Coronary artery (tissue), 2 donors: ENCODE measurements around the gene PKNOX2.
A peak's percentile ranks its signal among the peaks of the same experiment; 100 is the strongest.

Experiments used
- DNase-seq: peaks from one replicate; pipeline ENCODE4 v3.0.0-alpha.2; 2017; ENCODE audit warnings: low spot score
- H3K27ac ChIP-seq, 2 donors: fragments of 200-600 bp; sonication (generic); one replicate each; pipeline ENCODE4 v1.5.1; 2016 to 2019
- H3K4me3 ChIP-seq: fragments of 200-600 bp; sonication (generic); 2 replicates; pipeline ENCODE4 v1.5.1; 2016; ENCODE audit warnings: mild to moderate bottlenecking, moderate library complexity
- TF ChIP-seq, protein P1 (sequence below): fragments of 200-600 bp; sonication (generic); IDR thresholded peaks from one replicate; pipeline ENCODE4 v1.5.1; 2019; ENCODE audit warnings: antibody characterized with exemption

The PKNOX2 gene

DNA sequence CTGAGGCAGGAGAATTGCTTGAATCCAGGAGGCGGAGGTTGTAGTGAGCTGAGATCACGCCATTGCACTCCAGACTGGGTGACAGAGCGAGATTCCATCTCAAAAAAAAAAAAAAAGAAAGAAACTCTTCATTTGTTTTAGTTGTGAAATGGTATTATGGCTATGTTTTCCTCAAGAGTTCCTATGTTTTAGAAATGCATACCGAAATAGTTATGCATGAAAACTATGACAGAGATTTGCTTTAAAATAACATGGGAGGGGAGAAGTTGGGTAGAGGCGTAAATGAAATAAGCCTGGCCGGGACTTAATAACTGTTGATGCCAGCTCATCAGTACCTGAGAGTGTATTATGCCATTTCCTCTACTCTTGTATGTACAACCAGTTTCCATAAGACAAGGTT is 283.2 kb downstream of the PKNOX2 start:
- no peak overlapping the region for H3K4me3 ChIP-seq
- H3K27ac ChIP-seq: no peak overlapping the region
- TF ChIP-seq, protein P1, sequence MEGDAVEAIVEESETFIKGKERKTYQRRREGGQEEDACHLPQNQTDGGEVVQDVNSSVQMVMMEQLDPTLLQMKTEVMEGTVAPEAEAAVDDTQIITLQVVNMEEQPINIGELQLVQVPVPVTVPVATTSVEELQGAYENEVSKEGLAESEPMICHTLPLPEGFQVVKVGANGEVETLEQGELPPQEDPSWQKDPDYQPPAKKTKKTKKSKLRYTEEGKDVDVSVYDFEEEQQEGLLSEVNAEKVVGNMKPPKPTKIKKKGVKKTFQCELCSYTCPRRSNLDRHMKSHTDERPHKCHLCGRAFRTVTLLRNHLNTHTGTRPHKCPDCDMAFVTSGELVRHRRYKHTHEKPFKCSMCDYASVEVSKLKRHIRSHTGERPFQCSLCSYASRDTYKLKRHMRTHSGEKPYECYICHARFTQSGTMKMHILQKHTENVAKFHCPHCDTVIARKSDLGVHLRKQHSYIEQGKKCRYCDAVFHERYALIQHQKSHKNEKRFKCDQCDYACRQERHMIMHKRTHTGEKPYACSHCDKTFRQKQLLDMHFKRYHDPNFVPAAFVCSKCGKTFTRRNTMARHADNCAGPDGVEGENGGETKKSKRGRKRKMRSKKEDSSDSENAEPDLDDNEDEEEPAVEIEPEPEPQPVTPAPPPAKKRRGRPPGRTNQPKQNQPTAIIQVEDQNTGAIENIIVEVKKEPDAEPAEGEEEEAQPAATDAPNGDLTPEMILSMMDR: no peak
- DNase-seq: no peak

DNA sequence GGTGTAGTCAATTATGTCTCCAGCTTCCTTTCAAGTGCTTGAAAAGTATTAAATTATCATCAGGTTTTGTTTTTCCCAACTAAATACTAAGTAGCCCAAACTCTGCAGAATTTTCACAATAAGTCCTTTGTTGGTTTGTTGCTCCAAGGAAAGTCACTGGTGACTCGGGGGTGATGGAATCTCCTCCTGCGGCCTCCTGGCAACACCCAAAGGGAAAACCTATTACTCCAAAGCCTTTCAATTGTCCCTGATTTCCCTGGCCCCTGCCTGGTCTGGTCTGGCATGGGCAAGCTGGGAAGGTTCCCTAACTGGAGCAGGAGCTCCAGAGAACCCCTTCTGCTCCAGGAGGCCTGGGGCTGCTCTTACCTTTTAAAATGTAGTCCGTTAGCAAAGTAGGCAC is 283.6 kb downstream of the PKNOX2 start:
- TF ChIP-seq, protein P1: no peak
- Histone ChIP-seq H3K4me3 (no peak overlapping the region), H3K27ac (no peak overlapping the region)
- DNase-seq: peak; percentile 22

DNA sequence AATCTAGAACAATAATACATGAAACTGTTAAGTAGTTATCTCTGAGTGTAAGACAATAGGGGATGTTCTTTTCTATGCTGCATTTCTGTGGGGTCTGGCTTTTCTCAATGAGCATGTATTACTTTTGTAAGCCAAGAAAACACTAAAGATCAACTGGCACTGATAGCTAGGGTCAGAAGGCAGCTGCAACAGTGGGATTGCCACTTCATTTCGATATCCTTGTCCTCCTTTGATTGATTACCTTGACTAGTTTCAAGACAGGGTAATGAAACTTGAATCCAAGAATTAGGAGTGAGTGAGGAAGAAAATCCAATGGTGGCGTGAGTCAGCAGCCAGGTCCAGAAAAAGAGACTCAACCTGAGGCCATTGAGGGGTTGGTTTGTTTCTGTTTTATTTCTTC is 285.0 kb downstream of the PKNOX2 start:
- no peak overlapping the region for H3K4me3 ChIP-seq
- DNase-seq: no peak
- TF ChIP-seq, protein P1: no peak
- no peak overlapping the region for H3K27ac ChIP-seq

DNA sequence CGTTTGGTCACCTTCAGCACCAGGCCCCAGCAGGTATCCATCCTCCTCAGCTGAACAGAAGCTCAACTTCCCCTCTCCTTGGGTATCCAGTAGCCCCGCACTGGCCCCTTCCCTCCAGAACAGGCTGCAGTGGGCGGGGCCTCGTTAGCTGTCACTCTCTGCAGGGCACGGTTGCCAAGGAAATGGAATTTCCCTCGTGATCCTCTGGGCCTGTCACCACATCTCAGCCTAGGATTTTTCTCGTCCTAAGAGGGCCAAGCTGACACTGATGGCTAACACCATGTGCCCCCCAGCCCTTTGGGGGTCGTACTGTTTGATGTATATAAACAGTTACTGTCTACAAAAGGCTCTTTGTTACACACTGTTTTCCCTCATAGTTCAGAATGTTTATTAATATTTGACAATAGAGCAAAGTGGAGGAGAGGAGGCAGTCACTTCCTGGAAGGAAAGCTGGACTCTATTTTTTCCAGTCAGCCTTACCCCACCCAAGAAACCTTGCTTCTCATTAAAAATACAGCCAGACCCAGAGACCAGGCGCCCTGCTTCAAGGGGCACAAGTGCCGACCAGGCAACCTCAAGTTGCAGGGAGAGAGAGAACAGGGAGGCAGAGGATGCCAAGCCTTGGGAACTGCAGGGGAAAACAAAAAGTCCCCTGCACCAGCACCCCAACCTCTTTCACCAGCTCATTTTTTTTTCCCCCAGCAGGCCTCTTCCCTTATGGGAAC is 287.0 kb downstream of the PKNOX2 start:
- TF ChIP-seq, protein P1: no peak
- Histone ChIP-seq H3K4me3 (peak overlapping the region; percentile 50), H3K27ac (peak overlapping the region; percentile 60 to 78)
- DNase-seq: peak; percentile 78

DNA sequence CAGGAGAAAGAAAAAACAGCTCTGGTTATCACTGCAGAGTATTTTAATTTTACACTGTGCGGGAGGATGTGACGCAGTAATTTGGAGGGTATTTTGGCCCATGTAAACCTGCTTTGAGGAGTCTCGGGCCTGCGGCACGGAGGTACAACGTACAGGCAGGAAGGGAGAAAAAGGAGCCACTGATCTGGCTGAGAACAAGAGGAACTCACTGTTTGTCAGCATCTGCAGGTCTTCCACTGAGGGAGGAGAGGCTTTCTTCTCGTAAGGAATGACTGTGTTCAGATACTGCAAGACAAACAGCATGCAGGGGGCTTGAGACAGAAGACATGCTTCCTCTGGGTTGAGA is 287.5 kb downstream of the PKNOX2 start:
- Histone ChIP-seq H3K27ac (peak overlapping the region; percentile 60 to 78), H3K4me3 (peak overlapping the region; percentile 50)
- DNase-seq: peak; percentile 56
- TF ChIP-seq, protein P1: no peak

DNA sequence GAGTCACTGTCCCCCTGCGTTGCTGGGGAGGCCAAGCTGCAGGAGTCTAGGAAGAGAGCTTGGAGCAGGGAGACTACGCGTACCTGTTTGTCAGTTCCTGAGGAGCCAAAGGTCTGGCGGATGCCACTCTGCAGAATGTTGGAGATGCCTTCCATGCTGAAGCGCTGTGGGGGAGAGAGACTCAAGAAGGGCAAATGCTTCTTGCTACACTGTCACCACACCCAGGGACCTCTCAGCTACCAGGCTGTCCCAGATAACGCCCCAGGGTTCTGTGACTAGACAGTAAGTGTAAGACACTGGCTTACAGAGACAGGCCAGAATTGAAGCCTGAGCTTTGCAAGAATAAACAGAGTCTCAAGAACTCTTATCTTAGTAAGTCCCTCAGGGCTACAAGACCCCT is 289.5 kb downstream of the PKNOX2 start:
- no peak overlapping the region for H3K27ac ChIP-seq

DNA sequence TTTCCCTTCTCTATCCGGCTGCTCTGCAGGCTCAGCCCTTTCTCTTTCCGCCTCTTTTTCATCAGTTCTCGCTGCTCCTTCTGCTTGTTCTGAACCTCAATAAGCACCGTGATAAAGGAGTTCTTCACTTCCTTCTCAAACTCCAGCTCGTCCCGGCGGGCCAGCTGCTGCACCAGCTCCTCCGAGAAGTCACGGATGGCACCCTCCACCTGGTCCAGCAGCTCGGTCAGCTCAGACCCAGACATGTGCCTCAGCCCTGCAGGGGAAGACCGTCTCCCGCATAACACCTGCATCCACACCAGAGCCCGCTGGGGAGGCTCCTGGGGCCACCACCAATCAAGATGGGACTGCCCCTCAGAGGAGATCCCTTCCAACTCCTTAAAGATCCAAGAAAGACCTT is 291.3 kb downstream of the PKNOX2 start:
- no peak for DNase-seq
- Histone ChIP-seq H3K27ac (no peak overlapping the region), H3K4me3 (no peak overlapping the region)
- TF ChIP-seq, protein P1: no peak

More for the DNA sequence above, 289.5 kb downstream of the PKNOX2 start:
- TF ChIP-seq, protein P1: no peak
- H3K4me3 ChIP-seq: no peak overlapping the region
- no peak for DNase-seq
